Muscle of arm (tissue), 12 donors: ENCODE data around the gene GPS1. TPM values are rescaled to one million over a fixed set of nuclear protein-coding genes. Genes with fewer than 3 reads are reported as not detected.

Experiments used
- DNase-seq: peaks from one replicate; pipeline ENCODE4 v3.0.0-alpha.2; 2013
- polyA plus RNA-seq, 12 donors: library from polyadenylated mRNA; unstranded; fragments of 120-200 nt; gene quantifications; one replicate each; pipeline ENCODE4 v1.2.1, GENCODE V29; 2013; ENCODE audit not compliant: insufficient read length in 12 of 12

Gene GPS1
- polyA plus RNA-seq, 12 donors = 55.7 to 91.1 (median 62.2) TPM; not detected in 1

DNA sequence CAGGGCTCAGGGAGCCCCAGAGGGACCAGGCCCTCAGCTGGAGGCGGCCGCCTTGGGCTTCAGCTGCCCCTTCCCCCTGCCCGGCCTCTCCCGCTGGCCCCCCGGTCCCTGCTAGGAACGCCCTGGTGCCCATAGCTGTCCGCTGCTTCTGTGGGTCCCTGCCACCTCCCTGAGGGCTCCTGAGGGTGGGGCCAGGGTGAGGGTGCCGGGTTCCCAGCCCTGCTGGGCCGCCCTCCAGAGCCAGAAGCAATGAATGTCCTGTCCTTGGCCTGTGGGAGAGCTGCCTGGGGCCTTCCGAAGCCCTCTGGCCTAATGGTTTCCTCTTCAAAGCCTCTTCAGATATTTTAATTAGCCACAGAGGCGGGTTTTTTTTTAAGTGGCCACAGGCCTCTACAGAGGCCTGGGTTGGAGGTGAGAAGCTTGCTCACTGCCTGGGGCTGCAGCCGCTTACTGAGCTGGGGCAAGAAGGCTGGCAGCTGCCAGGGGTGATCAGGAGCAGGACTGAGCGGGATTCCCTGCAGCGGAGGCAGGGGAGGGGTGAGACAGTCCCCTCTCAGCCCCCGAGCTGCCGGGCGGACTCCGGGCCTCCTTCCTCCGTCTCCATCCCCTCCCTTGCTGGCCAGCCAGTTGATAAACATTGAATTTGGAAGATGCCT lies 38.9 kb upstream of the GPS1 start:
- DNase-seq = no peak

GRCh38 chr17:82013341-82013740 lies 38.4 kb upstream of the GPS1 start:
- DNase-seq = no peak

DNA sequence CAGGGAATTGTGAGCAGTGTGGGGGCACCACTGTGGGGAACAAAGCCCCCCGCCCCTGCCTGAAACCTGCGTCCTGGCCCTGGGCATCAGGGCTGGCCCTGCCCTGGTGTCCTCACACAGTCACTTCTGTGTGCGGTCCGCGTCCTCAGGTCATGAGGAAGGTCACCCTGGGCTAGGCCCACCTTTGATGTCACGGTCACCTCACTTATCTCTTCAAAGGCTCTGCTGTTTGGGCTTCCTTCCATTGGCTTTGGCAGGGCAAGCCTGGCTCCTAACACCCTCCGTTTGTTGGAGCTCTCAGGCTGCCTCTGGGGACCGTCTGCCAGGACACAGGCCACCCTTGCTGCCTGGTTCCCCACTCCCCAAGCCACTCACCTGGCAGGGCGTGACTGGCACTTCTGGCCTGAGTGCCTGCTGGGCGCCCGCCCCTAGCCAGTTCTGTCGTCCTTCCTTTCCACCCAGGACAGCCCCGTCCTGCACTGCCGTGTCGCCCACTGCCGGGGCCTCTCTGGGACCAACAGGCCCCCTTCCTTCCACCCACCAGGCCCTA lies 37.9 kb upstream of the GPS1 start:
- DNase-seq = no peak

DNA sequence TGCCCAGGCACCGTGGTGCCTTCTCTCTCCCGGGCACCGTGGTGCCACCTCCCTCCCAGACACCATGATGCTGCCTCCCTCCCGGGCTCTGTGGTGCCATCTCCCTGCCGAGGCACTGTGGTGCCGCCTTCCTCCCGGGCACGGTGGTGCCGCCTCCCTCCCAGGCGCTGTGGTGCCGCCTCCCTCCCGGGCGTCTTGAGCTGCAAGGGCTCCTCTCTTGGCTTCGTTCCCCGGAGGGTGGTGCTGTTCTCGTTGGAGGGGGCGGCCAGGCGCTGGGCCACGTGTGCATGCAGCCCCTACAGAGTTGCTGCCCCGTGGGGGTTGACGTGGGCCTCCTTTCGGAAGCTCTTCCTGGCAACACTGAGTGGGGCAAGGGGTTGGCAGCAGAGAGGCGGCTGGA lies 37.3 kb upstream of the GPS1 start:
- DNase-seq = no peak

GRCh38 chr17:82014971-82015310 lies 36.8 kb upstream of the GPS1 start:
- DNase-seq = no peak

GRCh38 chr17:82015311-82015971 lies 36.3 kb upstream of the GPS1 start:
- no peak for DNase-seq

GRCh38 chr17:82016061-82016874 lies 35.4 kb upstream of the GPS1 start:
- no peak for DNase-seq

DNA sequence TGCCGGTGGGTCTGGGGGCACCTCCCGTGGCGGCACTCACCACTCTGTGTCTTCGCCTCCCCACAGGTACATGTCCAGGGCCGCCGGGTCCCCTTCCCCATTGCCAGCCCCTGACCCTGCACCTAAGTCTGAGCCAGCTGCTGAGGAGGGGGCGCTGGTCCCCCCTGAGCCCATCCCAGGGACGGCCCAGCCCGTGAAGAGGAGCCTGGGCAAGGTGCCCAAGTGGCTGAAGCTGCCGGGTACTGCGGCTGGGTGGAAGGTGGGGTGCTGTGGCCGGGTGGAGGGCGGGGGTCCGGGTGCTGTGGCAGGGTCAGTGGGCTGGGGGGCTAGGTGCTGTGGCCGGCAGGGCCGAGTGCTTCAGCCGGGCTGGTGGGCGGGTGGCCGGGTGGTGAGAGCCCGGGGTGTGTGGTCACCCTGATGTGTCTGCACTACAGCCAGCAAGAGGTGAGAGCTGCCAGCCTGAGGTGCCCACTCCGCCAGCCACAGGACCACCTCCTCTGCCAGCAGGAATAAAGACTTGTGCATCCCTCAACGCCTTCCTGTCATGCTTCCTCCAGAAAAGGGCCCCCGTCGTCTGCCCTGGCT lies 34.7 kb upstream of the GPS1 start:
- no peak for DNase-seq

GRCh38 chr17:82017612-82018151 lies 34.0 kb upstream of the GPS1 start:
- DNase-seq = no peak

- no peak for DNase-seq
Observed at GRCh38 chr17:82018152-82018988, 33.3 kb upstream of the GPS1 start.

DNA sequence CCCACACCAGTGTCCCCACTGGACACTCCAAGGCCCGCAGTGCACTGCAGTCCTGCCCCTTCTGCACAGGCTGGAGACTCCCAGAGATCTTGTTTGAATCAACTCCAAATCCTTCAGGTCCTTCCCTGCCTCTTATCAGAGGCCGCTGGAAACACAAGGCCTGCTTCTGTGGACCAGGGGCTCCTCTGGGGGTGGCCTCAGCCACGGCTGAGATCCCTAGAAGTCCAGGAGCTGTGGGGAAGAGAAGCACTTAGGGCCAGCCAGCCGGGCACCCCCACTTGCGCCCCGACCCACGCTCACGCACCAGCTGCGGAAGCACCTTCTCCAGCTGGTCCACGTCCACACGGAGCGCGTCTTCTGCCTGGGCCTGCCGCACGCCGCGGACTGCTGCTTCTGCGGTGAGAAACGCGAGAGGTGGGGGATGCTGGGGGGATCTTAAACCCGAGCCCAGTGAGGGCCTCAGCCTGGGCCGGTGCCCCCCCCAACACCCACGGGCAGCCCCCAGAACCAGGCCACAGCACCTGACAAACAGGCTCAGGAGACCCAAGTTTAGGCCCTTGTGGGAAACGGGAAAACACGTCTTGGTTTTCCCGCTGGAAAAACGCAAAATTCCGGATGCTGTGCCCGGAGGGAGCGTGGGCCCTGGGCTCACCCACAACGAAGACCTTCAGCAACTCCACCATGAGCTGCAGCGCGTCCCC lies 32.6 kb upstream of the GPS1 start:
- no peak for DNase-seq

DNA sequence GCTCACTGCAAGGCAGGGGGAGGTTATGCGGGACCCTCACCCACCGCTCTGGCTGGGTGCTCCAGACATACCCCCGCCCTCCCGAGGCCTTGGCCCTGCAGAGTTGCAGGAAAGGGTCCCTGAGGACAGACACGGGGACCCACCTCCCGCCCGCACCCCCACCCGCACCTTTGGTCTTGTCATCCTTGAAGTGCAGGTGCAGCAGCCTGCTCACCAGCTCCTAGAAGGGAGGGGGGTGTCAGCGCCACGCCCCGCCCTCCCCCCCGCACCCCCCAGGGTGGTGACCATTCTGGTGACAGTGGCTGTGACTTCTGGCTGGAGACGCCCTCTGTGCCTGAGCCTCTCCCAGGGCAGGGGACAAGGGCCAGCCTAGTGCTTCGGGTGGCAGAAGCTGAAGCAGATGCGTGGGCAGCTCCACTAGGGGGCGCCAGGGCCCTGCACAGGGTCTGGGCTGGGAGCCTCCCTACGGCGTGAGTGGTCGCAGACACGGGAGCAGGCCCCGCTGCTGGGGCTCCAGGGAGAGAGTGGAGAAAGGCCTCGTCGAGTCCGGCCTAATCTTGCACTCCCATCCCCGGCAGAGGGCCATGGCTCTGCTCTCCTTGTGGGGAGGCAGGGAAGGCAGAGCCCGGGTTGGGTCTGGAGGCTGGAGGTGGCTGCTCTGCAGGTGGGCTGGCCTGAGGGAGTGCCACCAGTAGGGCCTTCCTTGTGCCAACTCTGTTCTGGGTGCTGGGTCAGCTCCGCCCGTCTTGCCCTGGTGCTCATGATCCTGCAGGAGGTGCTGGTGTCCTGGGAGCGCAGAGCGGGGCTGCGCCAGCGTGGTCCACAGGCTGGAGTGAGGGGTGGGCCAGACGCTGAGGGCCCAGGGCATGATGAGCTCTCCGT lies 31.8 kb upstream of the GPS1 start:
- DNase-seq = no peak

GRCh38 chr17:82020572-82021106 lies 31.1 kb upstream of the GPS1 start:
- no peak for DNase-seq

DNA sequence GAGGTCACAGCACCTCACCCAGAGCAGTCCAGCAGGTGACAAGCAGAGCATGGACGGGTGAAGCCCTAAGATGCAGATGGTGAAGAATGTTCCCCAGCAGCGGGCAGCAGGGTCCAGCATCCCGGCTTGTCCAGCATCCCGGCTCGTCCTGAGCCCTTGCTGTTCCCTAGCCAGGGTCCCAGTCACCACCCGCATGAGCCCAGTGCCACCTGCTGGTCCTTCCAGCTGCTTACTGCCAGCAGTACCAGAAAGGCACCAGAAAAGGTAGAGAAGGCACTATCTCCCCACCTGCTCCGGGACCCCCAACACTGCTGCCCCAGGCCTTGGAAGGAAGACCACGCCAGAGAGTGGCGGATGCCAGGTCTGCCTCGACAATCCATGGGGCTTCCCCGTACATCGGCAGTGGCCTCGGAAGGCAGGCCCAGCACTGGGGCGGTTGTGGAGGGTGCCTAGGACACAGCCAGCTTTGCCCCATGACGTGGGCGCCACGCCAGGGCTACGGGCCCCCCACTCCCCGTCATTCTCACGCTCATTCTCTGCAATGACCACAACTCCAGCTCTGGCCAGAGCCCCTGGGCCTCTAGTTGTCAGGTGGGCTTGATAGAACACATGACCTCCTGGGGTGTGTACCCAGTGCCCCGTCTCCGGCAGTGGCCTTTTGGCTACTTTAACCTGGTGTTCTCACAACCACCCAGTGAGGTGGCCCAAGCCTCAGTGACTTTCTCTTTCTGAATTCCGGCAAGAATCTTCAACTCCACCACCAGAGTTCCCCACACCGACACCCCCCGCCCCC lies 30.4 kb upstream of the GPS1 start:
- peak; percentile 56 for DNase-seq

DNA sequence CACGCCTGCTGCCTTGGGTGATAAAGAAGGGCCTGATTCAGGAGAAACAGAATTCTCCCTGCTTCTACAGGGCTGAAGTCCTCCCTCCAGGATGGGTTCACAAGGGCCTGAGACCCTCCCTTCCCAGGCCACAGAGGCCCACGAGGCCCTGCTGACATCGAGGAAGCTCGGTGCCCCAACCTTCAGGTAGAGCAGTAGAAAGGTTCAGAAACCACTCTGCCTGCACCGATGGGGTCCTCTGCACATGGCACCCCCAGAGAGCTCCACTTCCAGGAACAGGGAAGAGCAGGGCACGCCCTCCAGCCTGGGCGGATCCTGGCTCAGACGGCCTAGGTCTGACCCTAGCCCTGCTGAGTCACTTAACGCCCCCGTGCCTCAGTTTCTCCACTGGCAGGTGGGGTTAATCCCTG lies 29.8 kb upstream of the GPS1 start:
- DNase-seq = no peak

DNA sequence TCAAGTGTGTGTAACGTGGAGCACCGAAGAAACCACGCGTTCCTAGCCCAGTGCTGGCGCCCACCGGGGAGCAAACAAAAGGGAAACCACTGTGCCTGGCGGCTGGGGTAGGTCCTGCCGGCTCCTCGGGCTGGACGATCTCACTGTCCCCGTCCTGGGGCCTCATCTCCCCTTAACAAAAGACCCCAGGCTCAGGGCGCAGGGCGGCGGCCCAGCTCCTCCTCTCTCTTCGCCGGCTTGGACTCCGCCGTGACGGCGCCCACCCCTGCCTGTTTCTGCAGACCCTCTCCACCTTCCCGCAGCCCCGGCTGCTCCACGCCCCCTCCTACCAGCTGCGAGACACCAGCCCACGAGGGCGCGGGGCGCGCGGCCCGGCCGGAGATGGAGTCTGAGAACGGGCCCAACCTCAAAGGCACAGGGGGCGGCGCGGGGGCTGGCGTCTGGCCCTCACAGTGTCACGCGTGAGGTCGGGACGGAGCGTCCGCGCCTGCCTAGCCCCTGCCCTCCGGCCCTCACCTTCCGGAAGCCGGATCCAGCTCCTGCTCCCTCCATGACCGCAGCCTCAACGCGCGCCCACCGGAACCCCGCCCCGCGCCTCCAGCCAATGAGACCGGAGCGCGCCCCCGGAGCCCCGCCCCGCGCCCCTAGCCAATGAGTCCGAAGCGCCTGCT lies 29.3 kb upstream of the GPS1 start, which contains the start of gene CENPX:
CENPX (minus strand) TSS at position 569 of the 671 bp plus-strand sequence; CDS start at position 552, 17 bp downstream.
- no peak for DNase-seq

DNA sequence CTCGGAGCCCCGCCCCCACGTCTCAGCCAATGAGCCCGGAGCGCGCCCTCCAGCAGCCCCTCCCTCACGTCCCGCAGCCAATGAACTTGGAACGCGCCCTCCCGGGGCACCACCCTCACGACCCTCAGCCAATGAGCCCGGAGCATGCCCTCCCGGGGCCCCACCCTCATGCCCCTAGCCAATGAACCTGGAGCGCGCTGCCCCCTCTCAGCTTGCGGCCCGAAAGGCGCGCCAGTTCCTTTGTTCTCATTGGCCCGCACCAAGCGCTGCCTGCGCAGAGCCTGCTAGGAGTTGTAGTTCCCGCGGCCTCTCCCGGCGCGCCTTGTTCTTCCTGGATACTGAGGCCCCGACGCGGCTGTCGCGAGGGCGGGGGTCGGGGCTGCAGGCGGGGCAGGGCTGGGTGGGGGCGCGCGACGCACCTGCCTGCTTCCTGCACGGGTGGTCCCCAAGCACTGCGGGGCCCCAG lies 28.7 kb upstream of the GPS1 start, which contains the start of gene LRRC45:
LRRC45 (plus strand) TSS at position 325 of the 466 bp plus-strand sequence. CDS start 339 bp downstream, outside the sequence.
- DNase-seq = peak; percentile 99
